Gastroesophageal sphincter (tissue), 3 donors: ENCODE measurements around the gene KCNJ12.

Source experiments
- CTCF ChIP-seq, 4 experiments: fragments of 200-600 bp in 2 of 4; fragments of 450-650 bp in 2 of 4; sonication (generic) in 1 of 4; IDR thresholded peaks; one replicate each; pipeline ENCODE4 v1.5.1; 2017 to 2019; ENCODE audit warnings: antibody characterized with exemption in 4 of 4, mild to moderate bottlenecking in 2 of 4, moderate library complexity in 2 of 4
- EP300 ChIP-seq: sonication (generic); formaldehyde crosslinking; IDR thresholded peaks from one replicate; pipeline ENCODE4 v1.6.1; 2017; ENCODE audit warnings: antibody characterized with exemption, mild to moderate bottlenecking

GRCh38 chr17:21419299-21420239, 43.4 kb downstream of the KCNJ12 start:
- TF ChIP-seq CTCF (IDR thresholded peaks at IDR 0.05) = no peak
- TF ChIP-seq EP300 = no peak
